HG03025 (cell line): ENCODE results near the gene OR51B2.
"Not testable (repeated sequence)": the region's sequence is repeated elsewhere in the genome, so short reads cannot be mapped to it uniquely, and the experiment has no call there.

Experiments used
- ATAC-seq: cut with Tn5 transposase; IDR thresholded peaks from one replicate; pipeline ENCODE4 v1.9.1; 2021; ENCODE audit warnings: mild to moderate bottlenecking, moderate library complexity; ENCODE audit not compliant: unreplicated experiment, low FRiP score

OR51B2 gene, protein sequence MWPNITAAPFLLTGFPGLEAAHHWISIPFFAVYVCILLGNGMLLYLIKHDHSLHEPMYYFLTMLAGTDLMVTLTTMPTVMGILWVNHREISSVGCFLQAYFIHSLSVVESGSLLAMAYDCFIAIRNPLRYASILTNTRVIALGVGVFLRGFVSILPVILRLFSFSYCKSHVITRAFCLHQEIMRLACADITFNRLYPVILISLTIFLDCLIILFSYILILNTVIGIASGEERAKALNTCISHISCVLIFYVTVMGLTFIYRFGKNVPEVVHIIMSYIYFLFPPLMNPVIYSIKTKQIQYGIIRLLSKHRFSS

DNA sequence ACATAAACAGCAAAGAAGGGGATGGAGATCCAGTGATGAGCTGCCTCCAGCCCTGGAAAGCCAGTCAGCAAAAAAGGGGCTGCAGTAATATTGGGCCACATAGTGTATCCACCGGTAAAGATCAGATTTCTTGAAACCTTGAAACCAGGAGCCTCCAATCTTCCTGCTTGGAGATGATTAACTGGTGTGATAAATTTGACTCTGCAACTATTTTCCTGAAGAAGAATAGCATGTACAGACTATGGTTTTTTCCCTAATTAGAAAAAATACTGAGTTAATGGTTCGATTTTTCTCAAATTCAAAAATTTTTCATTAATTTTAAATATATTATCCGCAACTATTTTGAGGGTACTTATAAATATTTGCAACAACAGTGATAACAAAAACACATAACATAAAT lies at the start of gene OR51B2:
TSS of gene OR51B2 (minus strand) at position 101 of the 400 bp plus-strand sequence. CDS start at position 101, 0 bp downstream.
- no peak for ATAC-seq

DNA sequence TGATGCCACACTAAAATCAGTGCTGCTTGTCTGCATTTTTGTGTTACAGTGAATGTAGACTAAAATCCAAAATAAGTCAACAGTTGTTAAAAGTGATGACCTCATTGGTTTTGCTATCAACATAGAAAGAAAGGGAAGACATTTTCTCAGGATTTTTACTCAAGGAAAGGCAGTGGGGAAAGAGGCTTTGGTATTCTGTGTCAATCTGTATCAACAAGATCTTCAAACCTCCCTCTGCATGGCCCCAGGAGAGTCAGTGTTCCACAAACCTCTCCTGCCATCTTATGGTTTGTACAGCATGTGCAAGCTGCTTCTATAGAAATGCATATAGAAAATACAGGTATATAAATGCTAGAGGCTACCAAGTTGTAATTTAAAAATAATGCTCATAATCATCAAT lies 45.7 kb upstream of the OR51B2 start:
- ATAC-seq: no peak

DNA sequence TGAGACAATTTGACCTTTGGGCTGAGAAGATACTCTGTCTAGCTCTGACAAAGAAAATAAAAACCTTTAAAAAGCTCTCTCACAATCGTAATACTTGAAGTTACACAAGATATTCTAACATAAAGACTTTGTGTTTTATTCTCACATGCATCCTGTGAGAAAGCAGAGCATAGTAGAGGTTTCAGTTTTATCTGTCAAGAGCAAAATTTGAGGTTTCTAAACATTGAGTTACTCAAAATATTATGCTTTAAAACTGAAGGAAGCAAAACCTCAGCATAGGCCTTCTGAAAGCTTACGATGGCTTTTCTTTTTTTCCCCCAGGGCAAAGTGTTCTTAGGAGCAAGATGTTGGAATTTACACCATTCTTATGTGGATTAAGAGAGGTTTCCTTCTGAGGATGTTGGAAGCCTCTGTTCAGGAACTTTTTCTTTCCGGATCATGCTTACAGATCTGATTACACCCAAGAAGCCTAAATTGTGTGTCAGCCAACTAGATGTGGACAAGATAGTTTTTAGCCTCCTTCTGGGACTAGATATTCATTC lies 44.5 kb upstream of the OR51B2 start:
- ATAC-seq: no peak

DNA sequence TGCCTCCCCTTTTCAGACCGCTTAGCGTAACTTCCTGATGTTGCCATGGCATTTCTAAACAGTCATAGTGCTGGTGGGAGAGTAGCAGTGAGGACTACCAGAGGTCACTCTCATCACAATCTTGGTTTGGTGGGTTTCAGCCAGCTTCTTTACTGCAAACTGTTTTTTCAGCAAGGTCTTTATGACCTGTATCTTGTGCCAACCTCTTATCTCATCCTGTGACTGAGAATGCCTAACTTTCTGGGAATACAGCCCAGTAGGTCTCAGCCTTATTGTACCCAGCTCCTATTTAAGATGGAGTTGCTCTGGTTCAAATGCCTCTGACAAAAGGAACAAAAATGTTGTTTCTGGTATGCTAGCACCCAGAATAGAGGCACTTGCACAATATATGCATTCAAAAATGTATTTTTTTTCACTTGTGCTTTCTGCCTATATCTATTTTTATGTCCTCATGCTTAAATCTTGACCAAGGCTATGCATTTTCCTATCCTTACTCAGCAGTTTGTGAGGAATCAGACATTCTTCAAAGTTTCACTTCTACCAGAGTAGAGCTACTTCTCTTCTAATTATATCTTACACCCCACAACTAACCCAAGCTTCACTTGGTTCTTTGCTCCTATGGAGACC lies 43.5 kb upstream of the OR51B2 start:
- no peak for ATAC-seq

DNA sequence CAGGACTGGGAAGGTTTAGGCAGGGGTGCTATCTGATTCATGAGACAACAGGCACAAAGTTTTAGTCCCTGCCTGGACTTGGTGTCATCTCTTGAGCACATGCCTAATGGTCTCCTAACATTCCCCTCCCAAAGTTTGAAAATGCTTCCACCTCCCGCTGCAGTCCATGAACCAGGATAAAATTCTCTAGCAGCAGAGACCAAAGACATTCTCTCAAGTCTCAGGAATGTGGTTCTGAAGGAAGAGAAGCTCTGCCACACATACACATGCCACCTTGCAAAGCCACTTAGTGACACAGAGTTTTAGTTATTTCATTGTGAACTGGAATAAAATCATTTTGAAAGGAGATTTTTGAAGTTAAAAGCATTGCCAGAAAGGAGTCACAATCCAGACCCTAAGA lies 42.8 kb upstream of the OR51B2 start:
- no peak for ATAC-seq

DNA sequence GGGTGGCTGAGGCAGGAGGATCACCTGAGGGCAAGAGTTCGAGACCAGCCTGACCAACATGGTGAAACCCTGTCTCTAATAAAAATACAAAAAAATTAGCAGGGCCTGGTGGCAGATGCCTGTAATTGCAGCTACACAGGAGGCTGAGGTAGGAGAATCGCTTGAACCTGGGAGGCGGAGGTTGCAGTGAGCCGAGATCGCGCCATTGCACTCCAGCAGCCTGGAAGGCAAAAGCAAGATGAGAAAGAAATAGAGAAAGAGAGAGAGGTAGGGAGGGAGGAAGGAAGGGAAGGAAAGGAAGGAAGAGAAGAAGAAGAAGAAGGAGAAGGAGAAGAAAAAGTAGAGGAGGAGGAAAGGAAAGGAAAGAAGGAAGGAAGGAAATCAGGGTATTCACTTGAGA lies 42.3 kb upstream of the OR51B2 start:
- not testable (repeated sequence) for ATAC-seq

DNA sequence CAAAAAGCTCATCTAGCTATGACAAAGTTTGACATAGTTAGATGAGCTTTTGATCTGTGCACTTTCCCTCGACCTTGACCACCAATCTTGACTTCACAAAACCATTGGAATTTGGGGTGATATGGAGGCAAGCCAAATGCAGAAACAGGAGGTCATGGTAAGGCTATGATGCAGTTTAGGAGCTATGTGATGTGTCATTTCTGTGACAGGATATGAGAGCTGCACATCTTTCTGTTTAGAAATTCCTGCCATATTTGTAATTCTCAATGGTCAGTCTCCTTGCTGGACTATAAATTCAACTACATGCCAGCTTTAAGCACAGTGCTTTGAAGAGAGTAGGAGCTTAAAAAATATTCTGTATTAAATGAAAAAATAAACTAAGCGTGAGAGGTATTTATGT lies 40.1 kb upstream of the OR51B2 start:
- no peak for ATAC-seq

DNA sequence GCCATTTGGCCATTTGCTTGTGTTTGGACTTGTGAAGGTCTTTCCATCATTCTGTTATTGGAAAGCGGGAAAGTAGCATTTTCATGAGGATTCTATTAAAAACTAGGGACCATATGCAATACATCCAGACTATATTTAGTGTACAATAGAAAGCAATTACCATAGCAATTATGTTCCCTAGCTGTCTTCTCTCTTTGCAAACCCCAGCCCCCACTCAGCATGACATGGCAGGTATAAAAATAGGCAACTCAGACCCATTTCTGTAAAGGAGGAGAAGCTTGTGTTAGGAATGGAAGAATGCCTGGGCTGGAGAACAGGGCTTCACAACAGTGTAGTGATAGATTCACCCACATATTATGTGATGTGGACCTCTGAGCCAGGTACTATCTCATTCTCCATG lies 39.6 kb upstream of the OR51B2 start:
- ATAC-seq: no peak

DNA sequence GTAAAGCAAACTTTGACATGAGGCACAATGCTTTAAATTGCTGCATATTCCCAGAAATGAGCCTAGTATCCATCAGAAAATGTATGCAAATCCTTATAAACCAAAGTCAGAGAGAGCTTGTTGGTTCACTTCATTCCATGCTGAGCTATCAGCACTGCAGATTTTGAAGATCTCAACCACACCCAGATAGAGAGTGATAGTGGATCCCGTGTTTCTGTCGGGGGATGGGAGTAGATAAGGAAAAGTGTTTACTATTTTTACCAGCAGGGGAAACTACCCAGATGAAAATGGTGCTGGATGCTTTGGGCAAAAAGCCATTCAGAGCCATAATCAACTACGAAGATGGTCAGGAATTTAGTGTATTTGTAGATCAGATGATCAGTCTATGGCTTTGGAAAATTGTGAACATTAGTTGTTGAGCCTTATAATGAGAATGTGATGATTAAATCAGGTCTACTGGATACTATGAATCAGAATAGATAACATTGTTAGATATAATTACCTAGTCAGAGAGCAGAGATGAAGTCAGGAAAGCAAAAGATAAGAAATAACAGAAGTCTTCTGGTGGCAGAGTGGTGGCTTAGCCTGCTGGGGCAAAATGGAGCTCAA lies 38.0 kb upstream of the OR51B2 start:
- no peak for ATAC-seq

DNA sequence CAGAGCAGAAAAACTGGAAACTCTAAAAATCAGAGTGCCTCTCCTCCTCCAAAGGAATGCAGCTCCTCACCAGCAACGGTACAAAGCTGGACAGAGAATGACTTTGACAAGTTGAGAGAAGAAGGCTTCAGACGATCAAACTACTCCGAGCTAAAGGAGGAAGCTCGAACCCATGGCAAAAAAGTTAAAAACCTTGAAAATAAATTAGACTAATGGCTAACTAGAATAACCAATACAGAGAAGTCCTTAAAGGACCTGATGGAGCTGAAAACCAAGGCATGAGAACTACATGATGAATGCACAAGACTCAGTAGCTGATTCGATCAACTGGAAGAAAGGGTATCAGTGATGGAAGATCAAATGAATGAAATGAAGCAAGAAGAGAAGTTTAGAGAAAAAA lies 31.9 kb upstream of the OR51B2 start:
- not testable (repeated sequence) for ATAC-seq

DNA sequence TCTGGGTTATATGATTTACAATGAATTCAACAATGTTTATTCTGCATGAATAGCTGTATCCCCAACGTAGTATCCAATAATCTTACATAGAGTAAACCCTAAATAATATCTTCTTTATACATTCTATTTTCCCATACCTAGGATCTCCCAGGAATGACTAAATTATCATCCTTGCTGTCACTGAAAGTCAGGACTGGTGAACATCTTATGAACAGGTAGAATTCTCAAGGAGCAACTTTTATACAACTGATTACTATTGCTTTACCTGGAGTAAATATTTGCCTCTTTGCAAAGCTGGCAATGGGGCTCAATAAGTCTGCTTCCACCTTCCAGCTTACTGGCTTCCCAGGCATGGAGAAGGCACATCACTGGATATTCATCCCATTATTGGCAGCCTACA lies 27.1 kb upstream of the OR51B2 start, which contains the start of gene OR51B6:
TSS of gene OR51B6 (plus strand) at position 301 of the 400 bp plus-strand sequence. CDS start at position 301, 0 bp downstream.
- ATAC-seq: no peak

DNA sequence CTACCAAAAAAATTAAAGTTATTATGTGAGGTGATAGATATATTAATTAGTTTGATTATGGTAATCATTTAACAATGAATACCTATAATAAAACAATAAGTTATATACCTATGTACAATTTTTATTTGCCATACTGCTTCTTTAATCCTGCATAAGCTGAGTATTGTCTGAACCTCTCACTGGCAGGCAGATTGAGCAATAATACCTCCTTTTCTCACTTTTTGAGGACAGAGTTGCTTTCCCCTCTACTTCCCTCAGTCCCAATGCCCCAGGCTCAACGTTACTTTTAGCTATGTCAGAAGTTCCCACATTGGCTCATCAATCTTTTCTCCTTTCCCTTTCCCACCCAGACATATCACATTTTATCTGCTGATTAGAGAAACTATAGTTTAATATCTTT lies 25.5 kb upstream of the OR51B2 start:
- ATAC-seq: no peak

DNA sequence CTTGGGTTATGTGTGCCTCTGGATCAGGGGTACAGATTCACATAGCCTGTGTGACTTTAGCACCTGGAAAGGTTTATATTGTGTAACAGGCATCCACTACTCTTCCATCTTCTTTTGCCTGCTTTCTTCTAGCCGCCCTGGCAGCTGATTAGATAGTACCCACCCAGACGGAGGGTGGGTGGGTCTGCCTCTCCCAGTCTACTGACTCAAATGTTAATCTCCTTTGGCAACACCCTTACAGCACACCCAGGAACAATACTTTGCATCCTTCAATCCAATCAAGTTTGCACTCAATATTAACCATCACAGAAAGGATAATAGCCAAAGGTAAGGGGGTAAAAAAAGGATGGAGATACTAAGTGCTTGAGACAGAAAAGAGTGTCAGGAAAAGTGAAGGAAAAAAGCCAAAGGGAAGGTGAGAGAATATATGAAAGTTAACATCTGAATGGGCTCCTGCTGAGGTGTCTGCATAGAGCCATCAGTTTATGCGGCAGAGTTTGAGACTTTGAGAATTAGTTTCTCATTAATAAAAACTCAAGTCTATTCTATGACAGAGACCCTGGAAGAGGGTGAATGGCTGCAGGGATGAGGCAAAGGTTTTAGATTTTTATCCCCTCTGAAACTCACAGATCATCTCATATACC lies 24.6 kb upstream of the OR51B2 start:
- no peak for ATAC-seq

DNA sequence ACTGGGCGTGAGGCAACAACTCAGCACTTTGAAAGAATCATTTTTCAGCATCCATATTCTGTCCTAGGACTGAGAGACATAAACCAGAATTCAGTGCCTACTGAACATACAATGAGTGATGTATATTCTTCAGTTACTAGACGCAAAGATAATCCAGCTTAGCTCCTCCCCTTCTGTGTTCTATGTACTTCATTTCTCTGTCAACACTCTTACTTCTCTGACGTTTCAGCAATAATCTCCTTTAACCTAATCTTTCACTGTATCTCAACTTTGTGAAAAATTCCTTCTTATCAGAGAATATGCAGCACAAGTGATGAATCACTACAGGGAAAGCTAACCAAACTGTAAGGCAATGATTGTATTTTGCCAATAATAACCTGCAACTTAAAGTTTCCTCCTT lies 21.7 kb upstream of the OR51B2 start:
- no peak for ATAC-seq

DNA sequence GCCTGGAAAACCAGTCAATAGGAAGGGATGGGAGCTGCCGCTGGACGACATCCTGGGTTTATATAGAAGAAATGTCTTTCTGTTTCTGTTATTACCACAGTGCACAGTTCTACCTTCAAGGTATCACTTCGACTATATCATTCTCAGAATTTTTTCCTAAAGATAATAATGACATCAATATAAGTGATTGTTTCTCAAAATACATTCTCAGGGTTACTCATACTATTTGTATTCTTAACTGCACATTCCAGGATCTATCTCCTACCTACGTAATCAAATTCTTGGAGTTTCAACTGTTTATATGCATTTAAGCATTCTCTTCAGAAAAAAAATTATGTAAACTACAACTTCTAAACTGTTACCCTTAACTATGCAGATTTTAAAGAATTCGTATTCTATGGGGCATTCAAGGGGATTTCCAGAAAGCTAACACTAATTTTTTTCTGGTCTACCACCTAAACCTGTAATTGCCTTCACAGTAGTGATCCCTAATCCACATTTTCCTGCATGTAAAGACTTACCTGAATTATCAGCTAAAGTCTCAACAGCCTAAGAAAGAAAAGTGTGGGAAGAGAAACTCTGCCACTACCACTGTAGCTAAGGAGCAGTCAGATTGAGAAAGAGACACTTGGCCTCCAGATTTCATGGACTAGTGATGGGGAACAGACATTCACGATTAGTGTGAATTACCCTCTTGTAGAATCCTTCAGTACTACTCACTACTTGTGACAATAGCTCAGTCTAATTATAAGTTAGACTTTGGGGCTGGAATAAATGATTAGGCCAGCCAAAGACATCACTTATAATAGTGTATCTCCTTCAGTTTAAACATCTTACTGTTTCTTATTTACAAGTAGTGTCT lies 19.6 kb upstream of the OR51B2 start, which contains the start of gene OR51B5:
TSS of gene OR51B5 (minus strand) at position 51 of the 862 bp plus-strand sequence. CDS start at position 51, 0 bp downstream.
- ATAC-seq: no peak

DNA sequence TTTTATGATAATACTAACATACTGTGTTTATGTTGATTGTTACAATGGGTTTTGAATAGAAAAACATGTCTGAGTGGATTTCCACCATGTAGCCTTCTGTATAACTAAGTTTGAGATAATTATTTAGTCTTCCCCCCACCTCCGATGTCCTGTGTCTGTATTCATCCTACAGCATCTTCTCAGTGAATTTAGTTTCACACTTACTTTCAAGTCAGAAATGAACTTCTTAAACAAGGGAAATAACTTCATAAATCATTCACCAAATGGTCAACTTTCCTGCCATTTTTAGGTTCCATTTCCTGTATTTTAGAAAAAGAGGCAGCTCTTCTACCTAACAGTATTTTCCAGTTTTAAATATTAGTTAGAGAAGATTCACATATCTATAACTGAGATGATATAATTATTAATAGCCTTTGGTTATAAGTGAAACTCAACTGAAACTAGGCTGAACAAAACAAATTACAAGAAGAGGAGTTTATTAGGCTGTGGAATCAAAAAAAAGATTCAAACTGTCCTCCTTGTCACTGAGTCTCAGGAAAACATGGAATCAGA lies 15.8 kb upstream of the OR51B2 start:
- ATAC-seq: no peak

DNA sequence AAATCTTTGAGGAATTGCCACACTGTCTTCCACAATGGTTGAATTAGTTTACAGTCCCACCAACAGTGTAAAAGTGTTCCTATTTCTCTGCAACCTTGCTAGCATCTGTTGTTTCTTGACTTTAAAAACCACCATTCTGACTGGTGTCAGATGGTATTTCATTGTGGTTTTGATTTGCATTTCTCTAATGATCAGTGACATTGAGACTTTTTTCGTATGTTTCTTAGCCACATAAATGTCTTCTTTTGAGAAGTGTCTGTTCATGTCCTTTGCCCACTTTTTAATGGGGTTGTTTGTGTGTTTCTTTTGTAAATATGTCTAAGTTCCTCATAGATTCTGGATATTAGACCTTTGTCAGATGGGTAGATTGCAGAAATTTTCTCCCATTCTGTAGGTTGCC lies 13.2 kb upstream of the OR51B2 start:
- ATAC-seq: not testable (repeated sequence)

DNA sequence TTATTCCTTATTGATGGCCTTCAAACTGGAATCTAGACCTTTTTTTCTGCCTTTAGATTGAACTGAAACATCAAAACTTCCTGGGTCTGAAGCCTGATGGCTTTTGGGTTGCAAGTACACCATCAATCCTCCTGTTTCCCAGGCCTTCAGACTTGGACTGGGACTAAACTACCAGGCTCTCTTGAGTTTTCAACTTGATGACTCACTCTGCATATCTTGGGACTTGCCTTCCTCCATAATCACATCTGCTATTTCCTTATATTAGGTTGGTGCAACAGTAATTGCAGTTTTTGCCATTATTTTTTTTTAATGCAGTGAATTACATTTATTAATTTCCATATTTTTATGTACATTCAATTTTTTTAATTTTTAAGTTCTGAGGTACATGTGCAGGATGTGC lies 12.2 kb upstream of the OR51B2 start:
- ATAC-seq: no peak

DNA sequence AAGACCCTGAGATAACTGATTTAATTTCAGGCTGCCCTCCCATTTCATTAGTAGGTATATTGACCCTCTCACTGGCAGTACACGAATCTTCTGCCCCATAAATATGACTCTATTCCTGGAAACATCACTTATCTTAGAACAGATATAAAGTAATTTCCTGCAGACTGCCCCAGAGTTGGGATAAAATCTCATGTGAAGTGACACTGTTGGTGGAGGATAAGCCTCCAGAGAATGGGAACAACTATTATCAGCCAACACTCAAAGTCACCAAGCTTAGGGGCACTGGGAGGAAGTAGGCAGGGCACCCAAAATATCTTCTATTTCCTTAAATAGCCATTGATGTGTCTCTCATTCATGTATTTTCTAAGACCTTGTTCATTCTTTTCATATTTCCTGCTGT lies 11.1 kb upstream of the OR51B2 start:
- ATAC-seq: no peak

DNA sequence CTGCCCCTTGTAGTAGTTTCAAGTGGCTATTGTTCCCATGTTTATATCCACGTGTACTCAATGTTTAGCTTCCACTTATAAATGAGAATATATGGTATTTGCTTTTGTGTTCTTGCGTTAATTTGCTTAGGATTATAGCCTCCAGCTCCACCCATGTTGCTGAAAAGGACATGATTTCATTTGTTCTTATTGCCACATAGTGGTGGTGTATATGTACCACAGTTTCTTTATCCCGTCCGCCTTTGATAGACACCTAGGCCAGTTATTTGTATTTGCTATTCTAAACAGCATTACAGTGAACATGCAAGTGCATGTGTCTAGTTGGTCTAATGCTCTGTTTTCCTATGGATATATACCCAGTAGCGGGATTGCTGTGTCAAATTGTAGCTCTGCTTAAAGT lies 6.8 kb downstream of the OR51B2 start:
- ATAC-seq: no peak
